ENCODE data around the gene TACR1. TPM values are rescaled to one million over a fixed set of nuclear protein-coding genes. Genes with fewer than 3 reads are reported as not detected.
"Not testable (repeated sequence)": the region's sequence is repeated elsewhere in the genome, so short reads cannot be mapped to it uniquely, and the experiment has no call there.

Gene TACR1
- total RNA-seq, 1 experiment from 2014 or later: not detected

GRCh38 chr2:75174981-75175380 is 24.3 kb downstream of the TACR1 start:
- H4K20me1 ChIP-seq (ENCODE audit: low read length): no peaks in the 10 kb centered on the region
- no peak for TF ChIP-seq CTCF (conservative IDR thresholded peaks at IDR 0.05; ENCODE audit: low read depth, low read length)
- TF ChIP-seq EZH2phosphoT487 (IDR thresholded peaks at IDR 0.05; ENCODE audit: borderline replicate concordance, low read length): no peak
- no peak for TF ChIP-seq EZH2 (IDR thresholded peaks at IDR 0.05; ENCODE audit: low read length, unreplicated experiment)
- H3K9me3 ChIP-seq (ENCODE audit: low read length): no peaks in the 10 kb centered on the region
- H3K4me1 ChIP-seq (ENCODE audit: insufficient read depth, low read length): no peaks in the 10 kb centered on the region
- H3K9me2 ChIP-seq (replicated peaks; ENCODE audit: low read length): no peaks in the 10 kb centered on the region
- intact Hi-C loops (cut with micrococcal nuclease): no loop called here
- no peaks in the 10 kb centered on the region for H3K36me3 ChIP-seq (ENCODE audit: low read depth, low read length)
- ATAC-seq: no peak
- H3K27me3 ChIP-seq (ENCODE audit: low read length): no peaks in the 10 kb centered on the region
- CTCF ChIA-PET: no interaction called here
- H3K4me2 ChIP-seq (ENCODE audit: low read length): no peak overlapping the region
- DNase-seq: peak; percentile 30
- no peak overlapping the region for H2AFZ ChIP-seq (ENCODE audit: low read length)
- no peak overlapping the region for H3K9ac ChIP-seq (ENCODE audit: low read length)
- H3K27ac ChIP-seq (ENCODE audit: low read length): no peak overlapping the region
- H3K4me3 ChIP-seq (ENCODE audit: low read length): no peak overlapping the region
- H3K79me2 ChIP-seq (ENCODE audit: low read length): no peaks in the 10 kb centered on the region
- H3F3A ChIP-seq (ENCODE audit: low read length, unreplicated experiment): no peaks in the 10 kb centered on the region
- BruUV-seq (replicated peaks): no TSS peak
- POLR2A ChIA-PET (ENCODE audit: unreplicated experiment): no interaction called here

- Histone ChIP-seq H3K27ac (ENCODE audit: low read length) (no peak overlapping the region), H3K9me2 (replicated peaks; ENCODE audit: low read length) (no peaks in the 10 kb centered on the region), H3F3A (ENCODE audit: low read length, unreplicated experiment) (no peaks in the 10 kb centered on the region), H3K27me3 (ENCODE audit: low read length) (no peaks in the 10 kb centered on the region), H3K9ac (ENCODE audit: low read length) (no peak overlapping the region), H3K4me2 (ENCODE audit: low read length) (no peak overlapping the region), H2AFZ (ENCODE audit: low read length) (no peak overlapping the region), H3K79me2 (ENCODE audit: low read length) (no peaks in the 10 kb centered on the region), H3K4me3 (ENCODE audit: low read length) (no peak overlapping the region), H3K36me3 (ENCODE audit: low read depth, low read length) (no peaks in the 10 kb centered on the region), H4K20me1 (ENCODE audit: low read length) (no peaks in the 10 kb centered on the region), H3K4me1 (ENCODE audit: insufficient read depth, low read length) (no peaks in the 10 kb centered on the region), H3K9me3 (ENCODE audit: low read length) (no peaks in the 10 kb centered on the region)
- no peak for TF ChIP-seq CTCF (conservative IDR thresholded peaks at IDR 0.05; ENCODE audit: low read depth, low read length)
- TF ChIP-seq EZH2phosphoT487 (IDR thresholded peaks at IDR 0.05; ENCODE audit: borderline replicate concordance, low read length): no peak
- TF ChIP-seq EZH2 (IDR thresholded peaks at IDR 0.05; ENCODE audit: low read length, unreplicated experiment): no peak
- no peak for DNase-seq
- ChIA-PET POLR2A (ENCODE audit: unreplicated experiment) (no interaction called here), CTCF (no interaction called here)
- intact Hi-C loops (cut with micrococcal nuclease): no loop called here
- BruUV-seq (replicated peaks): no TSS peak
- ATAC-seq: no peak
These were observed 24.8 kb downstream of the TACR1 start for GRCh38 chr2:75174519-75174918.

GRCh38 chr2:75173740-75174139 is 25.6 kb downstream of the TACR1 start:
- Histone ChIP-seq H4K20me1 (ENCODE audit: low read length) (no peaks in the 10 kb centered on the region), H2AFZ (ENCODE audit: low read length) (no peak overlapping the region), H3F3A (ENCODE audit: low read length, unreplicated experiment) (no peaks in the 10 kb centered on the region), H3K27me3 (ENCODE audit: low read length) (no peaks in the 10 kb centered on the region), H3K4me2 (ENCODE audit: low read length) (no peak overlapping the region), H3K79me2 (ENCODE audit: low read length) (no peaks in the 10 kb centered on the region), H3K4me1 (ENCODE audit: insufficient read depth, low read length) (no peaks in the 10 kb centered on the region), H3K36me3 (ENCODE audit: low read depth, low read length) (no peaks in the 10 kb centered on the region), H3K4me3 (ENCODE audit: low read length) (no peak overlapping the region), H3K9ac (ENCODE audit: low read length) (no peak overlapping the region), H3K9me2 (replicated peaks; ENCODE audit: low read length) (no peaks in the 10 kb centered on the region), H3K9me3 (ENCODE audit: low read length) (no peaks in the 10 kb centered on the region), H3K27ac (ENCODE audit: low read length) (no peak overlapping the region)
- CTCF ChIA-PET: no interaction called here
- POLR2A ChIA-PET (ENCODE audit: unreplicated experiment): no interaction called here
- DNase-seq (no peak), ATAC-seq (no peak)
- TF ChIP-seq CTCF (conservative IDR thresholded peaks at IDR 0.05; ENCODE audit: low read depth, low read length) (no peak), EZH2phosphoT487 (IDR thresholded peaks at IDR 0.05; ENCODE audit: borderline replicate concordance, low read length) (no peak), EZH2 (IDR thresholded peaks at IDR 0.05; ENCODE audit: low read length, unreplicated experiment) (no peak)
- intact Hi-C loops (cut with micrococcal nuclease): no loop called here
- no TSS peak for BruUV-seq (replicated peaks)

GRCh38 chr2:75171423-75171822 is 27.9 kb downstream of the TACR1 start:
- H3K9ac ChIP-seq (ENCODE audit: low read length); H3K36me3 ChIP-seq (ENCODE audit: low read depth, low read length); H3K79me2 ChIP-seq (ENCODE audit: low read length); POLR2A ChIA-PET (ENCODE audit: unreplicated experiment); H3K9me3 ChIP-seq (ENCODE audit: low read length); intact Hi-C loops (cut with micrococcal nuclease); CTCF ChIA-PET; H3K27me3 ChIP-seq (ENCODE audit: low read length); ATAC-seq; BruUV-seq (replicated peaks); H3K4me3 ChIP-seq (ENCODE audit: low read length); H3K4me2 ChIP-seq (ENCODE audit: low read length); H2AFZ ChIP-seq (ENCODE audit: low read length); H3K4me1 ChIP-seq (ENCODE audit: insufficient read depth, low read length); H3F3A ChIP-seq (ENCODE audit: low read length, unreplicated experiment); DNase-seq; H3K9me2 ChIP-seq (replicated peaks; ENCODE audit: low read length); H4K20me1 ChIP-seq (ENCODE audit: low read length); H3K27ac ChIP-seq (ENCODE audit: low read length): not testable (repeated sequence)
